ENCODE measurements around the gene STOML3.

Gene STOML3

DNA sequence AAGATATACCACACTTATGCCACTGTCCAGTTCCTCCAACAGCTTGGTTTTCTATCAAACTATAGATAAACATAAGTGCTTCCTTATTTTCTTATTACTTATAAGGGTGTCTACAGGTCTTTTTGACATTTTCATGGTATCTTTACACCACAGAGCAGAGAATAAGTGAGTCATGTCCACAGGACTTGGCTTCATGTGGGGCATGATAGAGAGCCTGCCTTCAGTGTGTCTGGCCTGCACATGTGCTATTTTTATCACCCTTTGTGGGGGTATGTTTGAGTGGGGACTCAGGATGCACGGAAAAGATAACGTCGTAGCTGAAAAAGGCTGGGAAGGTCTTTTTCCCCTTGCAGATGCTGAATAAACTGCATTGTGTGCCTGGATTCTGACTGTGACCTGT lies 8.1 kb upstream of the STOML3 start:
- FAIRE-seq: no peak
- DNase-seq (ENCODE audit: extremely low spot score, insufficient read length, low read depth): no peak

DNA sequence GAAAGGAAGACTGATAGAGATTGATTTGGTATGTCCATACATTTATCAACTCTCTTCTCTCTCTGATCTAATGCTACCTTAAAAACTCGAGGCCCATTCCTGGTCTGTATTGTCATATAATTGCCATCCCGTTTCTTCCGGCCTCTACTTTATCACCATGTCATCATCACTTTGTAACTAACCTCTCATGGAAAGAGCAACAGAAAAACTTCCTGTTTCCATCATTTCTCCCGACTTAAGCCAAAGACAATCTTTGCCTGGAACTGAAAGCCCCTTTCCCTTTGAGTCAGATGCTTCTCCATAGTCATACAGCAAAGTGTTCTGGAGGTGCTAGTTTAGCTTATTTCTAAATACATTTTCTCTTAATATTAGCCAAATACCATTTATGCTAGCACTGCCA lies 2.8 kb upstream of the STOML3 start:
- FAIRE-seq (no peak), DNase-seq (ENCODE audit: extremely low spot score, insufficient read length, low read depth) (no peak)

- no peak for DNase-seq (ENCODE audit: extremely low spot score, insufficient read length, low read depth)
- no peak for FAIRE-seq
Observed at GRCh38 chr13:38981096-38981495, 9.5 kb downstream of the STOML3 start.

DNA sequence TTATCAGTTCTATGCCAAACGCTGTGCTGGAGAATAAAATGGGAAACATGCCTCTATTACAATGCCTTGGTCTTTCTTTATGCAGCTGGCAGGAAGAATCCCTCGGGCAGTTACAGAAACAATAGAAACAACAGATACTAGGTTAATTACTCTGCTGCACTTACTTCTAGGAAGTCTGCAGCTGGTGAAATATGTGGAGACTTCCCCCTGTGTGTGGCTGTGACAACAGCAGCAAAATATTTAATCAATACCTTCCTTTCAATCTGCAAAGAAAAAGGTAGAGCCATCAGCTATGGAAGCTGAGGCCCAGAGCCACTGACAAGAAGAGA lies 9.9 kb downstream of the STOML3 start:
- DNase-seq (ENCODE audit: extremely low spot score, insufficient read length, low read depth) (no peak), FAIRE-seq (no peak)

- no peak for DNase-seq (ENCODE audit: extremely low spot score, insufficient read length, low read depth)
- FAIRE-seq: no peak
Observed at GRCh38 chr13:38979891-38980749, 10.5 kb downstream of the STOML3 start.

- DNase-seq (ENCODE audit: extremely low spot score, insufficient read length, low read depth) (no peak), FAIRE-seq (no peak)
Observed at GRCh38 chr13:38970380-38971051, 20.1 kb downstream of the STOML3 start.

- no peak for DNase-seq (ENCODE audit: extremely low spot score, insufficient read length, low read depth)
- FAIRE-seq: no peak
Observed at GRCh38 chr13:38969187-38969586, 21.4 kb downstream of the STOML3 start.

DNA sequence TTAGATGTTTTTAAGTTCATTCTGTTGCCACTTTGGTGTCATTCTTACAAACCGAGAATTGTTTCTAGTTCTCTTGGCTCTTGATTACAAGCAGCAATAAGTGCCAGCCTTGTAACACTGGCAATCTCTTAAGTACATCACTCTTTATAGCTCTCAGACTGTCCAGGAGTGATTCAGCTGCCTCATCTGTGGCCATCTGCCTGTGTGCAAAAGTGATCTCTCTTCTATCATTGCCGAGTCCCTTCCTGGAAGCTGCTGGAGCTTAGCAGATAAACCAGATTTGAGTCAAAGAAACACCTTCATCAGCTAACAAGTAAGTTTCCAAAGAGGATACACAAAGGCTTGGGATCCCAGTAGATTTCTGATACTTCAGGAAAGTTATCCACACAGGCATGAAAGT lies 23.2 kb downstream of the STOML3 start:
- FAIRE-seq (no peak), DNase-seq (ENCODE audit: extremely low spot score, insufficient read length, low read depth) (no peak)

DNA sequence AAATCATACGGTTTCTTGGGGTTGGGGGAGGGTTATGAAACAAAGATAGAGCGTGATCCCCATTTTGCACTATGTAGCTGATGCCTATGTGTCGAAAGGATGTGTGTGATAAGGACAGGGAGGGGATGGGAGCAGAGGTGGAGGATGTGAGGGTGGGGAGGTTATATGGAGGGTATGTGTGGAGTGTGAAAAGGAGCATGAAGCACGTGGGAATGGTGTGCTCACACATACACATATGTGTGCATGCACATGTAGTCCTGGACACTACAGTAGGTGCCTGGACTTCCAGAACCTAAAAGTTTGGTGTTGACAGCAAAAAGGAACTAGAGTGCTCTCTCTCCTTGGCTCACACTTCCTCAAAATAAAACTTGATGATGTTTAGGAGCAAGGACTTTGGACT lies 25.4 kb downstream of the STOML3 start:
- DNase-seq (ENCODE audit: extremely low spot score, insufficient read length, low read depth) (no peak), FAIRE-seq (no peak)

GRCh38 chr13:38960175-38960574 lies 30.5 kb downstream of the STOML3 start:
- FAIRE-seq (no peak), DNase-seq (ENCODE audit: extremely low spot score, insufficient read length, low read depth) (no peak)

- no peak for FAIRE-seq
- DNase-seq (ENCODE audit: extremely low spot score, insufficient read length, low read depth): no peak
Observed at GRCh38 chr13:38957794-38958592, 32.6 kb downstream of the STOML3 start.

GRCh38 chr13:38954844-38955243 lies 35.8 kb downstream of the STOML3 start:
- DNase-seq (ENCODE audit: extremely low spot score, insufficient read length, low read depth) (no peak), FAIRE-seq (no peak)

DNA sequence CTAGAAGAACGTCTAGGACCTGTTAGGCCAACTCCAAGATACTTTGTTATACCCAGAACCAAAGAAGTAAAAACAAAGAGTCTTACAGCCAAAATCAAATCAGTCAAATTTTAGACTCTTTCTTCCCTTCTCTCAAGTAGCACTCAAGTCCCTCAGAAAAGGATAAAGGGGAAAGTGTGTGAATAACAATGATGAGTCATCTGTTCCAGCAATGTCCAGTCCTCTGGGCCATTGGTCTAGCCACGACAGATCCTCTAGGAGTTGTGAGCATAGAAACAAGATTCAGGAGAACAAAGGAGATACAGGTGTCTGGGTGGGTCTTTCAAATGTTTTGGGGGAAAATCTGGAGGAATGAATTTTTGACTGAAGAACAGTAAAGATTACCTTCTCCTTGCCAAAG lies 36.3 kb downstream of the STOML3 start:
- FAIRE-seq (no peak), DNase-seq (ENCODE audit: extremely low spot score, insufficient read length, low read depth) (no peak)

DNA sequence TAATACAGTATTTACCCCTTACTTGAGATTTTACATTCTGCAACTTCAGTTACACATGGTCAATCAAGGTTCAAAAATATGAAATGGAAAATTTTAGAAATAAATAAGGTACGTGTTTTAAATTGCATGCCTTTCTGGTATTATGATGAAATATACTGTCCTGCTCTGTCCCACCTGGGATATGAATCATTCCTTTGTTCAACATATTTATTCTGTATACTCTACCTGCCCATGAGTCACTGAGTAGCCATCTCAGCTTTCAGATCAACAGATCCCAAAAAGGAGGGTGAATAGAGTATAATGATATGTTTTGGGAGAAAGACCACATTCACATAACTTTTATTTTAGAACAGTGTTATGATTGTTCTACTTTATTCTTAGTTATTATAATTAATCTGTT lies 37.8 kb downstream of the STOML3 start:
- DNase-seq (ENCODE audit: extremely low spot score, insufficient read length, low read depth): no peak
- FAIRE-seq: no peak

DNA sequence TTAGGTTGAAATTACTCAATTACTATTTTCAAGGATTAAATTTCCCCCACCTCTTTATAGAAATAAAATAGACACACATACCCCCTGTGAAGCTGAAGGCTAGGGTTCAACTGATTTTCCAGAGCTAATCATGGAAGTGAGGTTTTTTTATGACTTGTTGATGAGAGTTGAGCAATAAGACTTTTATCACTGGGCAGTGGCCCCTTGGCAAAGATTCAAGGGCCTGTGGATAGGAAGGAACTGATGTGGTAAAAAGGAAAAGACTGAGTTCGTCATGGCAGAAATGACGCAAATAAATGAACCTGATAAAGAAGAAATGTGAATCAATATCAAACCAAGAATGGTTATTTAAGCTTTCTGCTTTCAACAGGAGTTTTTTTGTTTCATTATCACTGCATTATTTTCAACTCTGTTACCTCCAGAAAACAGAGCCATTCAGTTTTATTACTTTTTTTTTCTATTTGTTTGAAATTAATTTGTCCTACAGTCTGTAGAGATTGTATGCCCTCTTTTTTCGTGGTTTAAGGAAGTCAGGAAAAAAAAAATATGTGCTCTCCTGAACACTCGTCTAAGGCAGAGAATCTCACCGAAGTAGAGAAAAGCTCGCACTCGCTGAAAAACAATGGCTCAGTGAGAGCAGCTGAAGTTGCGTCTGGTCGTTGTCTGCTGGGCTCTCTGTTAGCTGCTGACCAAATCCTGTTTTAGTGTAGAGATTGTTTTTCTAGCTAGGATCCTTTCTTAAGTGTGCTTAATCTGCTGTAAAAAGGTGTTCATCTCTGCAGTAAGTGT lies 38.9 kb downstream of the STOML3 start:
- no peak for FAIRE-seq
- DNase-seq (ENCODE audit: extremely low spot score, insufficient read length, low read depth): no peak

DNA sequence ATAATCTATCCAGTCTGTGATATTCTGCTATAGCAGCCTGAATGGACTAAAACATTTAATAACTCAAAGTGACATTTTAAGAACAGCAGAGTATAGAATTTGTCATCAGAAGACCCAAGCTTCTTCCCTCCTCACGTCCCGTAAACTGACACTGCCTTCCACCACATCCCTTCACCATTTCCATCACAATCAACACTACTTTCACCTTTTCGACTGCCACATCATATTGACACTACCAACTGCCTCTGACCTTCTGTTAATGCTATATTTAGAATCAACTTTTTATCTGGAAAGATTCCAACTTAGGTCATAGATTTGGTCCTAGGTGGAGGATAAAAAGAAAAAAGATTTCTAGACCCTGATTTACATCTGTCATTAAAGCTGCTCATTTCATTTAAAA lies 39.6 kb downstream of the STOML3 start:
- FAIRE-seq (no peak), DNase-seq (ENCODE audit: extremely low spot score, insufficient read length, low read depth) (no peak)

DNA sequence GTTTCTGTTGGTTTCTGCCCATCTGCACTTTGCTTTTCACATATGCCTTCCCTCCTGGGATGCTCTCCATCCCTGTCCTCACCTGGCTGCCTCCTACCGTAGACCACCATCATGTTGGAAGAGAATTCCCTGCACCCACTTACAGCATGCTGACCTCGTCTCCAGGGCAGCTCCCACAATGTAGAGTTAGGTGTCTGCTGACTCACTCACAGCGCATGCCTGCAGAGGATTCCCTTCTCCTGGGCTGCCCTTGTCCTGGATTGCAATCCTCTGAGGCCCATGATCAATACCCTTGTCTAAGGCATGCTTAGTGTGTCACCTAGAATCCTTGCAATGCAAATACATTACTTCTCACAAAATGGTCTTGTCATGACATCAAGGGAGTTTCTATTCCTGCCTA lies 43.6 kb downstream of the STOML3 start:
- FAIRE-seq (no peak), DNase-seq (ENCODE audit: extremely low spot score, insufficient read length, low read depth) (no peak)

- FAIRE-seq: no peak
- DNase-seq (ENCODE audit: extremely low spot score, insufficient read length, low read depth): no peak
Observed at GRCh38 chr13:38944219-38944618, 46.4 kb downstream of the STOML3 start.

- FAIRE-seq (no peak), DNase-seq (ENCODE audit: extremely low spot score, insufficient read length, low read depth) (no peak)
Observed at GRCh38 chr13:38943231-38943630, 47.4 kb downstream of the STOML3 start.

DNA sequence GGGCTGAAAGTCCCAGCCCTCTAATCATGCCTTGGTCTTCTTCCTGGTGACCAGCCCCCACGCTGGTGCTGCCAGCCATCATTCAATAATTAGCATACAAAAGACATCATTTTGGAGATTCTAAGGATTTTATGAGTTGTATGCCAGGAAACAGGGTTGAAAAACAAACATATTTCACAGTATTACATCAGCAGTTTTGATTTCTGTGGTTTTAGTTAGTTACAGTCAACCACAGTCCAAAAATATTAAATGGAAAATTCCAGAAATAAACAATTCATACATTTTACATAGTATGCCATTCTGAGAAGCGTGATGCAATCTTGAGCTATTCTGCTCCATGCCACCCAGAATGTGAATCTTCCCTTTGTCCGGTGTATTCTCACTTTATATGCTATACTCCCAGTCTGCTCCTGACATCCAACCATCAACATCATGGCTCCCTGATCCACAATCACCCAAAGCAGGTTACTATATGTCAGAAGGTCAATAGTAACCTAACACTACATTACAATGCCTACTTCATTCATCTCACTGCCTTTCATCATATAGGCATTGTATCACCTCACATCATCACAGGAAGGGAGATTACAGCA lies 49.2 kb downstream of the STOML3 start:
- DNase-seq (ENCODE audit: extremely low spot score, insufficient read length, low read depth) (no peak), FAIRE-seq (no peak)

All from GM18507 (cell line).